Smooth muscle cell (in vitro differentiated cells): ENCODE measurements around the gene POLK. TPM values are rescaled to one million over a fixed set of nuclear protein-coding genes. Genes with fewer than 3 reads are reported as not detected.

Experiments
- DNase-seq: peaks from one replicate; lab custom pipeline; 2025; ENCODE audit not compliant: unreplicated experiment; lab: John Stamatoyannopoulos, UW
- H2AFZ ChIP-seq: fragments of 200-600 bp; sonication (generic); 2 replicates; pipeline ENCODE4 v1.6.0; 2016; ENCODE audit warnings: antibody characterized with exemption, low read depth, mild to moderate bottlenecking
- H3F3A ChIP-seq: fragments of 200-600 bp; sonication (generic); 2 replicates; pipeline ENCODE4 v1.6.0; 2017; ENCODE audit warnings: antibody characterized with exemption, low read depth
- H3K27ac ChIP-seq: fragments of 200-600 bp; sonication (generic); 2 replicates; pipeline ENCODE4 v1.5.1; 2016; ENCODE audit warnings: low read depth, mild to moderate bottlenecking
- H3K27me3 ChIP-seq: fragments of 200-600 bp; sonication (generic); 2 replicates; pipeline ENCODE4 v1.6.1; 2016; ENCODE audit warnings: low read depth, mild to moderate bottlenecking
- H3K36me3 ChIP-seq: fragments of 200-600 bp; sonication (generic); 2 replicates; pipeline ENCODE4 v1.5.1; 2016; ENCODE audit warnings: low read depth
- H3K4me1 ChIP-seq: fragments of 200-600 bp; sonication (generic); 2 replicates; pipeline ENCODE4 v1.5.1; 2016; ENCODE audit warnings: low read depth
- H3K4me2 ChIP-seq: fragments of 200-600 bp; sonication (generic); 2 replicates; pipeline ENCODE4 v1.6.0; 2016; ENCODE audit warnings: mild to moderate bottlenecking
- H3K4me3 ChIP-seq: fragments of 200-600 bp; sonication (generic); 2 replicates; pipeline ENCODE4 v1.5.1; 2016; ENCODE audit warnings: mild to moderate bottlenecking
- H3K79me2 ChIP-seq: fragments of 200-600 bp; sonication (generic); 2 replicates; pipeline ENCODE4 v1.6.0; 2016; ENCODE audit warnings: low read depth, mild to moderate bottlenecking
- H3K9ac ChIP-seq: fragments of 200-600 bp; sonication (generic); 2 replicates; pipeline ENCODE4 v1.6.0; 2016; ENCODE audit warnings: low read depth
- H3K9me3 ChIP-seq: fragments of 200-600 bp; sonication (generic); replicated peaks from 2 replicates; pipeline ENCODE4 v1.5.1; 2016; ENCODE audit warnings: low read depth
- H4K20me1 ChIP-seq: fragments of 200-600 bp; sonication (generic); 2 replicates; pipeline ENCODE4 v1.6.0; 2016; ENCODE audit warnings: low read depth
- WGBS: methylation state at CpG from one replicate; pipeline ENCODE4 v1.1.7; 2016; ENCODE audit warnings: low lambda C conversion rate; 5-methylcytosine and 5-hydroxymethylcytosine counted together
- polyA plus RNA-seq: library from polyadenylated mRNA; unstranded; fragments of >200 nt; fragmentation: Nextera tagmentation; extraction: Ambion mirVana; gene quantifications from 2 replicates; pipeline ENCODE4 v1.2.1, GENCODE V29; 2016
- total RNA-seq: library from RNA; depleted of rRNA; stranded (reverse); fragments of >200 nt; gene quantifications from 2 replicates; pipeline ENCODE4 v1.2.3, GENCODE V29; 2014
- TF ChIP-seq, protein P1 (sequence below): fragments of 200-600 bp; sonication (generic); IDR thresholded peaks from 2 replicates; pipeline ENCODE4 v1.5.1; 2017; ENCODE audit warnings: borderline replicate concordance, mild to moderate bottlenecking, antibody characterized with exemption; ENCODE audit not compliant: insufficient read depth, poor library complexity, severe bottlenecking

POLK gene
- total and polyA plus RNA-seq, 2 experiments from 2014 or later, result 12.8 to 36.5 TPM

DNA sequence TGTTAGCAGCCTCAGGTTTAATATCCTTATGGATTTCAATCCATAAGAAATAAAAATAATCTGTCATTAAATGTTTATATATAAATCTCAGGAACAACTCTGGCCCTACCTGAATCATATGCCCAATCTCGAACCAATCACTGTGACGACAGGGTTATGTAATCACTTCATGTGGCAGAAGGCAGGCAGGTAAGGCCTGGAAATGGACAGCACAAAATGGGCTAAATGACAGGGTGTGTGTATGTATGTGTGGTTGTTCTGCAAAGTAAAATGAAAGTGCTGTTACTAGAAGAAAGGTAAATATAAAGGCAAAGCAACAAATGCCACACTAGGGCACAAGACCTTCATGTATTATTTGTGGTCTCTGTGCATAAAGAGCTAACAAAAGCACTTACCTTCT lies 119.2 kb downstream of the POLK start:
- no peak overlapping the region for H3K9ac ChIP-seq
- TF ChIP-seq, protein P1, sequence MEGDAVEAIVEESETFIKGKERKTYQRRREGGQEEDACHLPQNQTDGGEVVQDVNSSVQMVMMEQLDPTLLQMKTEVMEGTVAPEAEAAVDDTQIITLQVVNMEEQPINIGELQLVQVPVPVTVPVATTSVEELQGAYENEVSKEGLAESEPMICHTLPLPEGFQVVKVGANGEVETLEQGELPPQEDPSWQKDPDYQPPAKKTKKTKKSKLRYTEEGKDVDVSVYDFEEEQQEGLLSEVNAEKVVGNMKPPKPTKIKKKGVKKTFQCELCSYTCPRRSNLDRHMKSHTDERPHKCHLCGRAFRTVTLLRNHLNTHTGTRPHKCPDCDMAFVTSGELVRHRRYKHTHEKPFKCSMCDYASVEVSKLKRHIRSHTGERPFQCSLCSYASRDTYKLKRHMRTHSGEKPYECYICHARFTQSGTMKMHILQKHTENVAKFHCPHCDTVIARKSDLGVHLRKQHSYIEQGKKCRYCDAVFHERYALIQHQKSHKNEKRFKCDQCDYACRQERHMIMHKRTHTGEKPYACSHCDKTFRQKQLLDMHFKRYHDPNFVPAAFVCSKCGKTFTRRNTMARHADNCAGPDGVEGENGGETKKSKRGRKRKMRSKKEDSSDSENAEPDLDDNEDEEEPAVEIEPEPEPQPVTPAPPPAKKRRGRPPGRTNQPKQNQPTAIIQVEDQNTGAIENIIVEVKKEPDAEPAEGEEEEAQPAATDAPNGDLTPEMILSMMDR, result no peak
- WGBS, result 91% methylated on average over 2 of the region's 2 CpGs
- H3K27me3 ChIP-seq, result no peaks in the 10 kb centered on the region
- H3K4me1 ChIP-seq, result no peaks in the 10 kb centered on the region
- no peaks in the 10 kb centered on the region for H3F3A ChIP-seq
- no peak overlapping the region for H2AFZ ChIP-seq
- no peaks in the 10 kb centered on the region for H3K9me3 ChIP-seq
- no peaks in the 10 kb centered on the region for H3K79me2 ChIP-seq
- H3K27ac ChIP-seq, result no peak overlapping the region
- H3K4me2 ChIP-seq, result no peak overlapping the region
- no peak overlapping the region for H3K4me3 ChIP-seq
- no peaks in the 10 kb centered on the region for H4K20me1 ChIP-seq
- DNase-seq, result no peak
- no peaks in the 10 kb centered on the region for H3K36me3 ChIP-seq

DNA sequence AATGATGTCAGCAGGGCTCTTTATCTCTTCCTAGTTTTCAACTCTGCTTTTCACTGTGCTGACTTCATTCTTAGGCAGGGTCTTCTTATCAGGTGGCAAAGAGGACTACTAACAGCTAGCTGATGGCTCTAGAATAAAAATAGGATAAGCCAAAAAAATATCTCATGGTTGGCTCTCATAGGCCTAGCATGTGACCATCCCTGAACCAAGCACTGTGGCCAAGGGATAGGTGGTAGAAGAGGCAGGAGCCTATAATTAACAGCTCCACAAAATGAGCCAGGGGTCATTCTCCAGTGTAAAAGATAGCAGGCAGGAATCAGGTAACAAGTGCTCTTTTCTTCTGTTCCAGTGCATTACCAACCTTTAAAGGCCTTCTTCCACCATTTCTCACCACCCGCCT lies 120.6 kb downstream of the POLK start:
- 96% methylated on average over 1 of the region's 1 CpG for WGBS
- Histone ChIP-seq H4K20me1 (no peaks in the 10 kb centered on the region), H3K4me1 (no peaks in the 10 kb centered on the region), H3K27ac (no peak overlapping the region), H3K9me3 (no peaks in the 10 kb centered on the region), H3F3A (no peaks in the 10 kb centered on the region), H2AFZ (no peak overlapping the region), H3K4me3 (no peak overlapping the region), H3K27me3 (no peaks in the 10 kb centered on the region), H3K4me2 (no peak overlapping the region), H3K79me2 (no peaks in the 10 kb centered on the region), H3K9ac (no peak overlapping the region), H3K36me3 (no peaks in the 10 kb centered on the region)
- DNase-seq, result no peak
- TF ChIP-seq, protein P1, result no peak

DNA sequence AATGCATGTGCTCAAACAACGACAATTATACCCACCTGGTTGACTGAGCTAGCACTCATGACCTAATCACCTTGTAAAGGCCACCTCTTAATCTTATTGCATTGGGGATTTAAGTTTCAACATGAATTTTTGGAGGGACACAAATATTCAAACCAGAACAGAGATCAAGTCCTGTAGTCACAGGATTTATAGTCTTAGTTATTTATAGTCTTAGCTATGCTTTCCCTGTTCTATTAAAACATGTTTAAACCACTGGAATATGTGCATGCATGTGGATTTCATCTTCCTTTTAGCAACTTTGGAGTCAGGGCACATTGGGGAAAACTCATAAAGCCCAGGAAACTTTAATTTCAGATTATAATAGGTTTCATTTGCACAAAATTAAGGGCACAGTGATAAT lies 126.3 kb downstream of the POLK start:
- H3K79me2 ChIP-seq, result no peaks in the 10 kb centered on the region
- no peaks in the 10 kb centered on the region for H3K36me3 ChIP-seq
- TF ChIP-seq, protein P1, result no peak
- no peak overlapping the region for H2AFZ ChIP-seq
- no peak for DNase-seq
- H3K4me3 ChIP-seq, result no peak overlapping the region
- H3K9ac ChIP-seq, result no peak overlapping the region
- WGBS, result 88% methylated on average over 1 of the region's 1 CpG
- H3K4me2 ChIP-seq, result no peak overlapping the region
- H3K27me3 ChIP-seq, result no peaks in the 10 kb centered on the region
- H3K27ac ChIP-seq, result no peak overlapping the region
- no peaks in the 10 kb centered on the region for H3K9me3 ChIP-seq
- H3F3A ChIP-seq, result no peaks in the 10 kb centered on the region
- H4K20me1 ChIP-seq, result no peaks in the 10 kb centered on the region
- no peaks in the 10 kb centered on the region for H3K4me1 ChIP-seq

DNA sequence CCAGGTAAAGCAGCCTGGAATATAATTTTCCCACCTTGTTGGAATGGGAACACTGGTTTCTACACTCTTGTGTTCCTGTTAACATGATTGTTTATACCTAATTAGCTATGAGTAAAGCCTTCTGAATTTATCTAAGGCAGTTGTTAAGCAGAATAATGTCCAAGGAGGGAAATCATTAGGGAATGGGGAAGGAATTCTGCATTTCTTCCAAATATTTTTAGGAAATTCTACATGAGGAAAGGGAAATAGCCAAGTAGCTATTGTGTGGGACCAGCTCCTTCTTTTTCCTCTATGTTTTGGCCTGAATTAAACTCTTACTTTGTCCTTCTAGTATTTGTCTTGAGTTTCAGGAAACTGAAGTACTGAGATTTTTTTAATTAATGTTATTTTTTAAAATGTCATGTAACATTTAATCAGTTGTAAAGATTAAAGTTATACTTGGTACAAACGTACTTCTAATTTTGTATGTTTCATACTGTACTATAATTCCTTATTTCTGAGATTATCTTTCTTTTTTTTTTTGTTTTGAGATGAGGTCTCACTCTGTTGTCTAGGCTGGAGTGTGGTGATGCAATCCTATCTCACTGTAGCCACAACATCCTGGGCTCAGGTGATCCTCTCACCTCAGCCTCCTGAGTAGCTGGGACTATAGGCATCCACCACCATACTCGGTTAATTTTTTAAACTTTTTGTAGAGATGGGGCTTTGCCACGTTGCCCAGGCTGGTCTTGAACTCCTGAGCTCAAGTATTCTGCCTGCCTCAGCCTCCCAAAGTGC lies 128.0 kb downstream of the POLK start:
- no peaks in the 10 kb centered on the region for H3K9me3 ChIP-seq
- H3K27me3 ChIP-seq, result no peaks in the 10 kb centered on the region
- H3K4me2 ChIP-seq, result no peak overlapping the region
- no peak overlapping the region for H2AFZ ChIP-seq
- WGBS, result 95% methylated on average over 3 of the region's 3 CpGs
- H3K27ac ChIP-seq, result no peak overlapping the region
- H3K79me2 ChIP-seq, result no peaks in the 10 kb centered on the region
- H3K4me1 ChIP-seq, result no peaks in the 10 kb centered on the region
- H3F3A ChIP-seq, result no peaks in the 10 kb centered on the region
- no peaks in the 10 kb centered on the region for H4K20me1 ChIP-seq
- no peaks in the 10 kb centered on the region for H3K36me3 ChIP-seq
- no peak overlapping the region for H3K9ac ChIP-seq
- DNase-seq, result no peak
- no peak overlapping the region for H3K4me3 ChIP-seq
- TF ChIP-seq, protein P1, result no peak
